HG03520 (cell line): ENCODE measurements around the gene ADK.
"Not testable (repeated sequence)": the region's sequence is repeated elsewhere in the genome, so short reads cannot be mapped to it uniquely, and the experiment has no call there.

ENCODE experiments used
- ATAC-seq: cut with Tn5 transposase; IDR thresholded peaks from one replicate; pipeline ENCODE4 v1.9.1; 2021; ENCODE audit warnings: mild to moderate bottlenecking, moderate library complexity; ENCODE audit not compliant: unreplicated experiment

Gene ADK

DNA sequence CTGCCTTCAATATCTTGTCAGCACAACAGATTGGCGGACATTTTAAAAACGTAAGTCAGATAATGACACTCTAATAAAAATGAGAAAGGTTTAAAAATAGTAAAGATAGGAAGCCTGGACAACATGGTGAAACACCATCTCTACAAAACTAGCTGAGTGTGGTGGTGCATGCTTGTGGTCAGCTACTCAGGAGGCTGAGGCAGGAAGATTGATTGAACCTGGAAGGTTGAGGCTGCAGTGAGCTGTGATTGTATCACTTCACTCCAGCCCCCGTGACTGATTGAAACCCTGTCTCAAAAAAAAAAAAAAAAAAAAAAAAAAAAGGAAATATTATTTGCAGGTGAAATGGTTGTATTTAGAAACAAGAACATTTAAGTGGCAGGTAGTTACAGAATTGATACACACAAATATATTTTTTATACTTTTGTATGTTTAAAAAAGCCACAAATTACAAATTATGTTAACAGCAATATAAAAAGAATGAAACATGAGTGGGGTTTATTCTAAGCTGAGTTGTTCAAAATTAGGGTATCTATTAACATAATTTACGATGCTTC is 141.9 kb downstream of the ADK start:
- ATAC-seq: no peak

DNA sequence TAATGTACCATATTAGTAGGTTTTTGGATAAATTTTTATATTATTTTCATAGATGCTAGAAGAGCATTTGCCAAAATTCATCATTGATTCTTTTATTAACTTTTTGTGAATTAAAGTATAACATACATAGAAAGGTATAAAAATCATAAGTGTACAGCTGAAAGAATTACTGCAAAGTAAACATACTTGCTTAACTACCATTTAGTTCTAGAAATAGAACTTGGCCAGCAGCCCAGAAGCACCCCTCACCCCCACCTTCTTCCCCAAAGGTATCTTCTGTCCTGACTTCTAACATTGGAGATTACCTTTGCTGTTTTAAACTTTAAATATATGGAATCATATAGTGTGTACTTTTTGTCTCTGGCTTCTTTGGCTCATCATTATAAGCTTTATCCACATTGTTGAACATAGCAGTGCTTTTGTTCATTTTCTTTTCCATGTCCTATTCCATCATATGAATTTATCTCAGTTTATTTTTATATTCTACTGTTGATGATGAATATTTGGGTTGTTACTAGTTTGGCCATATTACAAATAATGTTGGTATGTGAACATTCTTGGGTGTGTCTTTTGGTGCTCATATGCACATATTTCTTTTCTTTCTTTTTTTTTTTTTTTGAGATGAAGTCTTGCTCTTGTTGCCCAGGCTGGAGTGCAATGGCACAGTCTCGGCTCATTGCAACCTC is 142.8 kb downstream of the ADK start:
- ATAC-seq: no peak

DNA sequence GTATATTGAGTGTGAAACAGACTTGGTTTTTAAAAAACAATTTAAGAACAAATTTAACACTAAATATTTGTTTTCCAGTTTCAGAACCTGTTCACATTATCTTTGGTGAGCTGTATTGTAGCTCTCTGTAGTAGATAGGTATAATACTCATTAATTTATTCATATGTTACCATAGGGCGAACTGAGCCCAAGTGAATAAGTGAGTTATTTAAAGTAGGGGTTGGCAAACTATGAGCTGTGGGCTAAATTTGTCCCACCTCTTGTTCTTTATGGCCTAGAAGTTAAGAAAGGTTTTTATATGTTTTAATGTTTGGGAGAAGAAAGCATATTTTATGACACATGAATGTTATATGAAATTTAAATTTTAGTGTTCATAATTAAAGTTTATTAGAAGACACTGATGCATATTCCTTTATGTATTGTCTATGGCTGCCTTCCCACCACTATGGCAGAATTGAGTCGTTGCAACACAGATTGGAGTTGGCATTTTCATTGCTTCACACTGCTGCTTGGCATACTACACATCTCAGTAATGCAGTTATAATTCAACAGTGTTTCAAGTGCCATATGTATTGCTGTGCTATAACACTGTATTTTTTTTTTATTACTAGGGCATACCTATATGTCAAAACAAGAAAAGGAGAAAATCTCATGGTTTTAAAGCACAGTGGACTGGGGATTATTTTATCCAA is 146.5 kb downstream of the ADK start:
- ATAC-seq: no peak

DNA sequence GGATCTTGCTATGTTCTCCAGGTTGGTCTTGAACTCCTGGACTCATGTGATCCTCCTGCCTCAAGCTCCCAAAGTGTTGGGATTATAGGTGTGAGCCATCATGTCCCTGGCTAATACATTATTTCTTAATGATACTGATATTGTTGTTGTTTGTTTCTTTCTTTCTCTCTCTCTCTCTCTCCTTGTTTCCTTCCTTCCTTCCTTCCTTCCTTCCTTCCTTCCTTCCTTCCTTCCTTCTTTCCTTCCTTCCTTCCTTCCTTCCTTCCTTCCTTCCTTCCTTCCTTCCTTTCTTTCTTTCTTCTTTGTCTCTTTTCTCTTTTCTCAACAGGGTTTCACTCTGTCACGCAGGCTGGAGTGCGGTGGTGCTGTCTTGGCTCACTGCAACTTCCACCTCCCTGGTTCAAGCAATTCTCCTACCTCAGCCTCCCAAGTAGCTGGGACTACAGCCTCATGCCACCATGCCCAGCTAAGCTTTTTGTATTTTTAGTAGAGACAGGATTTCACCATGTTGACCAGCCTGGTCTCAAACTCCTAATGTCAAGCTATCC is 149.1 kb downstream of the ADK start:
- not testable (repeated sequence) for ATAC-seq

DNA sequence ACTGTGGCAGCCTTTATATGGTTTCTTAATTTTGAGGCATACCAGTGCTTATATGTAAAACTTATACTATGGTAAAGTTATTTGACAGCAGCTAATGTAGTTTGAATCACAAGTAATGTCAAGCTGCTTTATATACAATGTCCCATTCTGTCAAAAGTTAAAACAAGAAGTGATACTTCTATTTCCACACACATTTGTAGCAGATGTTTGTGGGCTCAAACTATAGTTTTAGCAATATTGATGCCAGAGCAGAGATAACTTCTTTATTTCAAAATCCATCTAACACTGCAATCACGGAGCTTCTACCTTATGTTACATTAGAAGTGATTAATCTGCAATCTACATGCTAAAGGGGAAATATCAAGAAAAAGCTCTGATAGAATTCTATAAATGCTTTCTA is 149.6 kb downstream of the ADK start:
- no peak for ATAC-seq

DNA sequence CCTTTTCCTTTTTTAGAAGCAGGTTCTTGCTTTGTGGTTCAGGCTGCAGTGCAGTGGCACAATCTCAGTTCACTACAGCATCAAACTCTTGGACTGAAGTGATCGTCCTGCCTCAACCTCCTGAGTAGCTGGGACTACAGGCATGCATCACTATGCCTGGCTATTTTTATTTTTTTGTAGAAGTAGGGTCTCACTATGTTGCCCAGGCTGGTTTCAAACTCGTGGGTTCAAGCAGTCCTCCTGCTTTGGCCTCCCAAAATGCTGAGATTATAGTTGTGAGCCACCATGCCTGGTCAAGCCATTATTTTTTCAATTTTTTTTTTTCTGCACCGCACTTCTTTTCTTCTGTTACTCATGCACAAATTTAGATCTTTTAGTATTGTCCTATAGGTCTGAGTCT is 154.7 kb downstream of the ADK start:
- ATAC-seq: no peak

DNA sequence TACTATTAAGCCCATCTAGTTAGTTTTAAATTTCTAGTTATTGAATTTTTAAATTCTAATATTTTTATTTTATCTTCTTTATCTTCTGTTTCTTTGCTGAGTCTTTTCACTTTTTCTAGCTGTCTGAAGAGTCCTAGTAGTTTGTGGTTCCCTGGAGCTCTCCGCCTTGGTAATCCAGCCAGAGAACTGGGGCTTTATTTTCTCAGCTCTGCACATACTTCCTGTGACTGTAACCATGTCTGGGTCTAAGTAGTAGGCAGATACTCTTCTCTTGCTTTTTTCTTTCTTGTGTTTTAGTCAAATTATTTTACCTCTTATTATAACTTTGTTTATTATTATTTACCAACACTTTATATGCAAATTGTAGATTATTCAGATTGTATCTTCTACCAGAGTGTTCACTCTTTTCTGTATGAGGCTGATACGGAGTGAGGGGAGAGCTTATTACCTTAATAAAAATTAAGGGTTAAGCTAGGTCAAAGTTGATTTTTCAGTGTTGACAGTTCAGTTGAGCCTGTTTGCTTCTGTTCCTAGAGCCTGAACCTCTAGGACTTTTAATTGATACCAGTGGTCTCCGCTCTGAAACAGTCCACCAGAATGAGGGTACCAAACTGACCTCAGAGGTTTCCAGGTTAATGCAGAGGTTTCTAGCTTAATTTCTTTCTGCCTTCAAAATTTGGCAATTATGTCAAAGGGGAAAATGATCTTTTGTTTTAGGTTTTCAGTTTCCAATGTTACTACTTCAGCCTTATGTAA is 155.4 kb downstream of the ADK start:
- ATAC-seq: no peak

DNA sequence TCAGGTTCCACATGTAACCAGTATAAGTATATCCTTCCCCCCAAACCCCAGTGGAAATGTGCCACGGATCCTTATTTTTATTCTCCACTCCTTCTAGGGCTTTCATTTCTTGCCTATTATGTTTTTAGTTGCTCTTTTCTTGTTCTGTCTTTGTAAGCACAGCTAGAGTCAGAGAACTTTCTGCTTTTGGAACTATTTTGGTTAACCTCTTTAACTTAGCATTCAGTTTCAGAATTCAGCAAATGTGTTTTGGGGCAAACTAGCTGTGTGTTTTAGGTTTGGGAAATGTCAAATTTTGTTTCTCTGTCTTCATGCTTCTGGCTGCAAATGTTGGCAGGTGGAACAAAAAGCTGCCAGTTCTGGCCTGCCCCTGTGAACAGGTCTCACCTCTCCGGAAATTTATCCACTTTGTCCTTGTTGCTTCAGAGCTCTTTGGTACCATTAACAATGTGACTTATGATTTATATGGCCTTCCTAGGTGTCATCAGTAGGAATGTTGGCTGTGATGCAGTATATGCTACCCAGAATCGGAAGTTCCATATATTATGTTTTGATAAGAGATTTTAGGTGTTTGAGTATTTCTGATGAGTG is 156.1 kb downstream of the ADK start:
- no peak for ATAC-seq

DNA sequence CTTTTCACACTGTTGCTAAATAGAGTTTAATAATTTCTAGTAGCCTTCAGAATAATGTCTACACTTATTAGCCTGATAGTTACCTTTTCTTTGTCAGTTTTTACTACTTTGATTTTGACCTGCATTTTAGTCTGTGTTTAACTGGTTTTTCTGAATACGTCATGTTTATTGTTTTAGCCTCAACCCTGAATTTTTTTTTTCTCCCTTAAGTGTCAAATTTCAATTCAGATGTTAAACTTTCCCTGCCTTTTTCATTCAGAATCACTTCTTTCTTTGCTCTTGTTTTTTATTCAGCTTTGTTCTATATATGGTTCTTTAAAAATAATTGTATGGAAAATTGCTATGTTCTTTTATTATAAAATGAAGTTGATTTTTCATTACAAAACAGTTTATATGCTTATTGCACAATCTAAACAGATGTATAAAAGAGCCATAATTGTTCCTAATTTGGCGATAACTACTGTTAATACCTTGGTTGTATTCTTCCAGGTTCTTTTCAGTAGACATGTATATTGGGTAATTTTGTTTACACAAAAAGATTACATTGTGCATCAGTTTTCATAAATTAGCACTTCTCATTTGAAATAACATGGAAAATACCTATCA is 159.7 kb downstream of the ADK start:
- no peak for ATAC-seq

DNA sequence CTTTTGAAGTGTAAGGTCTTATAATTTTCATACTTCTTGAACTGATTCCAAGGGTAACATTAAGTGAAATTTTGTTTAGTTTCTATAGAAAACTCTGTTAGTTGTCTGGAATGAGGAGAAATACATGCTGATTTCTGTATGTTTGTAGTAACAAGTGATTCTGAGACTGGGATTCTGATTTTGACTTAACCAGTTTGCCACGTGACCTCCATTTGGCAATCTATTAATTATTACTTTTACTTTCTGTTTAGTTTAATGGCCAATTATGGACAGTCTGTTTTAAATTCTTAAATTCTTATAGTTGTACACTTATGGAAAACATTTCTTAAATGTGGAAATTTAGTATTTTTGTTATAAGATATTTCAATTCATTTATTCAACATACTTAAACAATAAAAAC is 163.1 kb downstream of the ADK start:
- ATAC-seq: no peak

DNA sequence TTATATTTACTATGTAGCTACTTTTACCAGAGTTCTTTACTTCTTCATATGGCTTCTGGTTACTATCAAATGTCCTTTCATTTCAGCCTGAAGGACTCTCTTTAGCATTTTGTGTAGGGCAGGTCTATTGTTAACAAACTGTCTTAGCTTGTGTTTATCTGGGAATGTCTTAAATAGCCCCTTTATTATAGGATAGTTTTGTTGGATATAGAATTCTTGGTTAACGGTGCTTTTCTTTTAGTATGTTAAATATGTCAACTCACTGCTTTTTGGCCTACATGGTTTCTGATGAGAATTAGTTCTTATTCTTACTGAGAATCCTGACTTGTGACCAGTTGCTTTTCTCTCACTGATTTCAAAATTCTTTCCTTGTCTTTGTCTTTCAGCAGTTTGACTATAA is 169.0 kb downstream of the ADK start:
- ATAC-seq: no peak

DNA sequence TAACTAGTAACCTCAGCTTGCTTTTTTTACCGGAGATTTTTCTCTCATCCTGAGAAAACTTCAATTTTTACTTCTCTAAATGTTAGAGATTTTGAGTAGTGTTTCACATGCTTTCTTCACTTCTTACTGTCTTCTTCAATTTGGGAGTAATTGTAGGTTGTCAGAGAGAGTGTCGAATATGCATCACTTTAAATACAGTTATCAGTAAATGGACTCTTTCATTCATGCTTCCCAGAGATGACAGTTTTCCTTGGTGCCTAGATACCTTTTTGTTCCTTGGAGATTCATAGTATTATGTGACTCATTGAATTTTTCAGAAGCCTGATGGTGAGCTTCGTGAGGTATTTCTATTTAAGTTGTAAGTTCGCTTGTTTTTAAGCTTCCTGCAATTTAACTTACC is 169.7 kb downstream of the ADK start:
- no peak for ATAC-seq

DNA sequence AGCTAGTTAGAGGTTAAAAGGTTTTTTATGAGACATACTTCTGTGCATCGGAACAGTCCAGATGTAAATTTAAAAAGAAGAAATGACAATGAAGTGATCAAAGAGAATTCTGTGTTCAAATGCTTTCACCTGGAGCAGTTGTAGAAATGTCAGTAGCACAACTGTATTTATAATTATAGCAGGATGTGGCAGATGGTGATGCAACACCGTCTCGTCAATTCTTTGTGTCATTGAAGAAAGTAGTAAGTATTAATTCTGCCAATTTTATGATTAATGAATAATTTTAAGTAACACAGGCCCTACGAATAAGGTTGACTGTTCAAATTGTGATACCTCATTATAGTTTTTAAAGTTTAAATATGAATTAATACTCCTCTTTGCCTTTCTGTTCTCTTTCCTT is 171.1 kb downstream of the ADK start:
- no peak for ATAC-seq

DNA sequence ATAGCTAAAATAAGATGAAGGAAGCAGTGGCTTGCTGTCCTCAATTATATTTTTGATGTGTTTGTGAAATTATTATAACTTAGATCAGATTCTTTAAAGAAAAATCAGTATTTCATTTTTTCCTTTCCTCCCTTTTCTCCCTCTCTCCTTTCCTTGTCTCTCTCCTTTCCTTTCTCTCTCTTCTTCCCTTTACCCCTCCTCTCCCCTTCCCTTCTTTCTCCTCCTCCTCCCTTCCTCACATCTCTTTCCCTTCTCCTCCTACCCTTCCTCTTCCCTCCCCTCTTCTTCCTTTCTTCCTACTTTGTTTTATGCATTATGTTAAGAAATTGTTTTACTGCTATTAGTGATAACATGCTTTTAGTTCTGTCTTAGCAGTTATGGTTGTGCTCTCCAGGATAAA is 171.5 kb downstream of the ADK start:
- no peak for ATAC-seq

DNA sequence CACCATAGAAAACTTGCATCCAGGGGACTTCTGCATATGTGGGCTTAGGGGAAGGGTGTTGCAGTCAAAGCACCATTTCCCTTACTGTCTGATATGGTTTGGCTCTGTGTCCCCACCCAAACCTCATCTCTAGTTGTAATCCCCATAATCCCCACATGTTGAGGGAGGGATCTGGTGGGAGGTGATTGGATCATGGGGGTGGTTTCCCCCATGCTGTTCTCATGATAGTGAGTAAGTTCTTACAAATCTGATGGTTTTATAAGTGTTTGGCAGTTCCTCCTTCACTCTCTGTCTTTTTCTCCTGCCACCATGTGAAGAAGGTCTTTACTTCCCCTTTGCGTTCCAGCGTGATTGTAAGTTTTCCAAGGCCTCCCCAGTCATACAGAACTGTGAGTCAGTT is 177.4 kb downstream of the ADK start:
- no peak for ATAC-seq

DNA sequence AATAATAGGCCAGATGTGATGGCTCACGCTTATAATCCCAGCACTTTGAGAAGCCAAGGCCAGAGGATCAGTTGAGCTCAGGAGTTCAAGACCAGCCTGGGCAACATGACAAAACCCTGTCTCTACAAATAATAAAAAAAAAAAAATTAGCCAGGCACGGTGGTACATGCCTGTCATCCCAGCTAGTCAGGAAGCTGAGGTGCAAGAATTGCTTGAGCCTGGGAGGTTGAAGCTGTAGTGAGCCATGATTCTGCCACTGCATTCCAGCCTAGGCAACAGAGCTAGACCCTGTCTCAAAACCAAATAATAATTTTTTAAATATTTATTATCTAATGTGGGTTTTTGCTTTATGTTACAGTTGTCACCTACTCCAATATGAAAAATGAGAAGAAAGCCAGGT is 178.9 kb downstream of the ADK start:
- no peak for ATAC-seq

DNA sequence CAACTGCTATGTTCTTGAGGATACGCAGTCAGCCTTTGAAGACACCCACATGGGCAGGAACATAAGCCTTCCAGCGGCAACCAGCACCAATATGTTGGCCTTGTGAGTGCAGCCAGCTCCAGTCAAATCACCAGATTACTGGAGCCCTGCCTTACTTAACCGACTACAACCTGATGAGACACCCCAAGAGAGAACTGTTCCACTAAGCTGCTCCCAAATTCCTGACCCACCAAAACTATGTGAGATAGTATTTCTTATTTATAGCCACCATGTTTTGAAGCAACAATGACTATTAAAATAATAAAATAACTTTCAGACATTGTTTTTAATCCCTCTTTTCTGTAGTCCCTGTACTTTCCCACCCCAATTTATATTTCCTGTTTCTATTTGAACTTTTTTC is 179.6 kb downstream of the ADK start:
- ATAC-seq: no peak

DNA sequence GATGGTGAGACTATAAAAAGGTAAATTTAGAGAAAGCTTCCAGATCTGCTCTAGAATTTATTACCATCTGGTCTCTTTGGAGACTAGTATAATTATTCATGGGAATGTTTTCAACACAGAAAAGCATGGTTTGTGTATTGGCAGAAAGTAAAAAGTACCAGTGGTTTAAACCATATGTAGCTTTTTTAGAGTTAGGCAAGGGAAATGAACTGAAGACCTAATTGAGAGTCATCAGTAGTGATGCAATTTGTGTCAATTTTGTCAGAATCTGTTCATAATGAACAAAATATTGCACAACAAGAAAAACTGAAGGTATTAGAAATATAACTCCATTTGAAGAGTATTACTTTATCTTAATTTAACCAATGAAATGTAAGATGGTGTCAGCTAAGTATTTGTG is 181.4 kb downstream of the ADK start:
- no peak for ATAC-seq

DNA sequence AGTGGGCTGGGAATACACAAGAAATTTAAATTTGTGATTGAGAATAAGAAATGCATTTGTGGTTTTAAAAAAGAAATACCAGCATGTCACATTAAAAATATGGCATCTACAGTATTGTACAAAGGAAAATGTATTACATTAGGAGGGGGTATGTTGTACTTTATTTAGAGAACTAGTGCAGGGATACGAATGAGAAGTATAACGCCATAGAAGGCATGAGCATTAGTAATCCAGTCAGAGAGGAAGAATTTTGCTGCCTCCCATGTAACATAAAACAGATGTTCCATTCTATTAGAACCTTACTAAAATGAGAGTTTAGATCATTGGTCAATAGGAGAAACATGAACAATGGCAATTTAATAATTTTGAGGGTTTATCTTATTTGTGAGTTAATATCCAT is 182.2 kb downstream of the ADK start:
- no peak for ATAC-seq

DNA sequence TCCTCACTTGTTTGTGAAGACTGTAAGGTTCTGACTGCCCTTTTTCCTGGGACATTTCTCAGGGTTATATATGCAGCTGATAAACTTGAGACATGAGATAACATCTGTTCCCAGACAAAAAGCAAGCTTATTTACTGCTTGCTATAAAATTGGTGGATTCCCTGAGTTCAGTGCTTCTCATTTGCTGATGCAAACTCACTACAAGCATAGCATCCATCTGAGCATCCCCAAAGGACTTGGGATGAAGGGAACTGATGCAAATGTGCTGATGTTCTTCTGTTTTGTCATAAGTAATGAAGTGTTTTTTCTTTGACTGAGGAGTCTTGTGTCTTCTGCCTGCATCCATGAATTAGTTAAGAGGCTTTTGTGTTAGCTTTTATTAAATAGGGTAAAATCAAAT is 183.2 kb downstream of the ADK start:
- no peak for ATAC-seq

DNA sequence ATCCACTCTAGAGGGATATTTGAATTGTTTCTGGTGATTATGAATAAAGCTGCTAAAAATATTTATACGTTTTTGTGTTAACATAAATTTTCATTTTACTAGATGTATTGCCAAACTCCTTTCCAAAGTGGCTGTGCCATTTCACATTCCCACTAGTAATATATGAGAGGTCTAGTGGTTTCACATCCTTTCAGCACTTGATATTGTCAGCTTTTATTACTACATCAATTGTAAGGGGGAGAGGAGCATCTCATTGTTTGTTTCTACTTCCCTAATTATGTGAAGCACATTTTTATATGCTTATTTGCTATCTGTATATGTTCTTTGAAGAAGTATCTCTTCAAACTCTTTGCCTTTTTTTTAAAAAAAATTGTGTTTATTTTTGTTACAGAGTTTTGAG is 184.5 kb downstream of the ADK start:
- no peak for ATAC-seq
